Progenitor cell of endocrine pancreas (in vitro differentiated cells): ENCODE measurements around the gene KCNMA1. TPM values are rescaled to one million over a fixed set of nuclear protein-coding genes. Genes with fewer than 3 reads are reported as not detected.

Experiments used
- DNase-seq: peaks from one replicate; pipeline ENCODE4 v3.0.0; 2021; ENCODE audit warnings: low spot score; ENCODE audit not compliant: unreplicated experiment
- H3K27ac Mint-ChIP-seq: 2 replicates; pipeline ENCODE4 v1.8.0; 2021; ENCODE audit warnings: mild to moderate bottlenecking, moderate library complexity, mixed read lengths
- H3K27me3 Mint-ChIP-seq: 2 replicates; pipeline ENCODE4 v1.8.0; 2021; ENCODE audit warnings: mixed read lengths
- H3K36me3 Mint-ChIP-seq: 2 replicates; pipeline ENCODE4 v1.8.0; 2022; ENCODE audit warnings: mixed read lengths; ENCODE audit not compliant: insufficient read depth
- H3K4me1 Mint-ChIP-seq: 2 replicates; pipeline ENCODE4 v1.8.0; 2021; ENCODE audit warnings: low read depth, mixed read lengths
- H3K4me3 Mint-ChIP-seq: 2 replicates; pipeline ENCODE4 v1.8.0; 2021; ENCODE audit warnings: low read depth, mild to moderate bottlenecking, moderate library complexity, mixed read lengths
- H3K9me3 Mint-ChIP-seq: 2 replicates; pipeline ENCODE4 v1.8.0; 2021; ENCODE audit warnings: low read depth, mixed read lengths
- CTCF ChIP-seq: fragments of 200-600 bp; sonication (generic); IDR thresholded peaks from one replicate; pipeline ENCODE4 v1.5.0; 2021; ENCODE audit warnings: antibody characterized with exemption, mild to moderate bottlenecking; ENCODE audit not compliant: unreplicated experiment
- total RNA-seq: library from RNA; stranded (reverse); gene quantifications from 2 replicates; pipeline ENCODE4 v1.2.1, GENCODE V29; 2021

Gene KCNMA1
- total RNA-seq, 1 donor from 2014 or later: 5.8 TPM

DNA sequence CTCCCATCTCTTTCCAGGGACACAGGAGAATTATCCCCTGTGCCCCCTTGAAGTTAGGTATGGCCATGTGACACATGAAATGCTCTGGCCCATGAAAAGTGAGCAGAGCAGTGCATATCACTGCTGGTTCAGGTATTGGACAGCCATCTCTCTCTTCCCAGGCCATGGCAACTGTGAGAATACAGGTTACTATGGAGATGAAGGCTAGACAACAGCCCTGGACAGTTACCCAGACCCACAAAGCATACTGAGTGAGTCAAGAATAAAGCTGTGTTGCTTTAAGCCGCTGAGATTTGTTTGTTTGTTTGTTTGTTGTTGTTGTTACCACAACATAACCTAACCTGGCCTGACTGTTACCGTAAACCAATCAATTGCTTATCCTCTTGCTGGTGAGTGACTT is 722.3 kb downstream of the KCNMA1 start:
- Mint-ChIP-seq H3K36me3 (no peaks in the 10 kb centered on the region), H3K27ac (no peak overlapping the region), H3K4me3 (no peak overlapping the region), H3K4me1 (no peaks in the 10 kb centered on the region), H3K9me3 (no peaks in the 10 kb centered on the region), H3K27me3 (no peaks in the 10 kb centered on the region)
- no peak for TF ChIP-seq CTCF
- DNase-seq: no peak

DNA sequence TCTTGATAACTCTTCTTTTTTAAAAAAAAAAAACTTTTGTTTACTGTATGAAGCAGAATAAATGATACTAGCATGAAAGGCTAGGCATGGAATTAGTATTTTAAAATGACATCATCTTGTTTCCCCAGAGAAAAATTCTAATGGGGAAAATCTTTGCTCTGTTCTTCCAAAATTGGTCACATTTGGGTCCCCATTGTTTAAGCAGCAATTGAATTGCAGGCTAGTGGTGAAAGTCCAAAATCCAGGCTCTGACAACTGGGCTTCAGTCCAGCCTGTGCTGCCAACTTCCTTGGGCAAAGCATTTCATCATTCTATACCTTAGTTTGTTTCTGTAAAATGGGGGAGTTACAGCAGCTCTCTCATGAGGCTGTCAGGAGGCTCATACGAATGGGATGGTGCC is 726.4 kb downstream of the KCNMA1 start:
- H3K27ac Mint-ChIP-seq: no peak overlapping the region
- peaks cover 2% of the 10 kb centered on the region for H3K27me3 Mint-ChIP-seq
- no peak for TF ChIP-seq CTCF
- no peak for DNase-seq
- H3K4me1 Mint-ChIP-seq: no peaks in the 10 kb centered on the region
- no peaks in the 10 kb centered on the region for H3K9me3 Mint-ChIP-seq
- H3K4me3 Mint-ChIP-seq: no peak overlapping the region
- H3K36me3 Mint-ChIP-seq: peaks cover 2% of the 10 kb centered on the region

- peaks cover 2% of the 10 kb centered on the region for H3K36me3 Mint-ChIP-seq
- H3K9me3 Mint-ChIP-seq: no peaks in the 10 kb centered on the region
- no peaks in the 10 kb centered on the region for H3K4me1 Mint-ChIP-seq
- TF ChIP-seq CTCF: no peak
- no peak for DNase-seq
- no peak overlapping the region for H3K27ac Mint-ChIP-seq
- no peak overlapping the region for H3K4me3 Mint-ChIP-seq
- H3K27me3 Mint-ChIP-seq: peaks cover 2% of the 10 kb centered on the region
These were observed 727.2 kb downstream of the KCNMA1 start for GRCh38 chr10:76910184-76910962.

DNA sequence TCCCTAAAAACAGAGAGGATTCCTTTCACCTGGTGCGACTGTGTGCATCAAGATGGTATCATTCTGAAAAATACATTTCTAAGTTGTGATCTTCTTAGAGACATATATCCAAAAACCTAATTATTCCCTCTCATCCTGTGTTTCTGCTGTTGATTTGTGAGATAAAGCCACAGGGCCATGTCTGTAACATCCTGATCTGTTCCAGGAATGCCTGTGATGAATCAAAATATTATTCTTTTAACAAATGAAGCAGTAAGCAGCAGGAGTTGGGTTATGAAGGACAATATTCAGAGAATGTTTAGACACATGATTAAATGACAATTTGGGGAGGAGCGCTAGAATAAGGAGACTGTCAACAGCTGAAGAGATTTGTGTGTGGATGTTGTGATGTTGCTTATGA is 731.4 kb downstream of the KCNMA1 start:
- DNase-seq: no peak
- H3K9me3 Mint-ChIP-seq: no peaks in the 10 kb centered on the region
- H3K27ac Mint-ChIP-seq: no peak overlapping the region
- H3K36me3 Mint-ChIP-seq: peaks cover 2% of the 10 kb centered on the region
- TF ChIP-seq CTCF: no peak
- peaks cover 9% of the 10 kb centered on the region for H3K27me3 Mint-ChIP-seq
- H3K4me1 Mint-ChIP-seq: no peaks in the 10 kb centered on the region
- no peak overlapping the region for H3K4me3 Mint-ChIP-seq

DNA sequence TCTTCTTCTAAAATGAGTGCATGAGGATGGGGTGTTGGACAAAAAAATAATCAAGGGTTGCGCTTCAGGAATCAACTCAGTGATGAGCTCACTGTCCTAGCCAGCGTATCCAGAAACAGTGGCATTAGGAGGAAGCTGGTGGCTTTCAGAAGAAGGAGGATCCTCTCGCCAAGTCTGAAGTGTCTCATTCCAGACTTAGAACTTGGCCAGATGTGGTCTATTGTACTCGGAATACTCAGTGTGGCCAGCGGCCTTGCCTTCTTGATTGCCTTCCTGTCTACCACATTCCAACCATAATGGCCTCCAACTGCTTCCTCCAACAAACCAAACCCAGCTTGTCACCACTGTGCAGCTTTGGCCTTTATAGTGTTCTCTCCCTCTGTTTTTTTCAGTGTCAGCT is 732.4 kb downstream of the KCNMA1 start:
- H3K9me3 Mint-ChIP-seq: no peaks in the 10 kb centered on the region
- DNase-seq: no peak
- H3K27me3 Mint-ChIP-seq: peaks cover 9% of the 10 kb centered on the region
- no peak overlapping the region for H3K27ac Mint-ChIP-seq
- peaks cover 2% of the 10 kb centered on the region for H3K36me3 Mint-ChIP-seq
- no peak for TF ChIP-seq CTCF
- no peak overlapping the region for H3K4me3 Mint-ChIP-seq
- H3K4me1 Mint-ChIP-seq: no peaks in the 10 kb centered on the region
